D341Med (cell line): ENCODE data around the gene NAALADL2.
"Not testable (repeated sequence)": the region's sequence is repeated elsewhere in the genome, so short reads cannot be mapped to it uniquely, and the experiment has no call there.

Experiments
- DNase-seq: peaks from one replicate; pipeline ENCODE4 v3.0.0; 2012; ENCODE audit warnings: low spot score

Gene NAALADL2

DNA sequence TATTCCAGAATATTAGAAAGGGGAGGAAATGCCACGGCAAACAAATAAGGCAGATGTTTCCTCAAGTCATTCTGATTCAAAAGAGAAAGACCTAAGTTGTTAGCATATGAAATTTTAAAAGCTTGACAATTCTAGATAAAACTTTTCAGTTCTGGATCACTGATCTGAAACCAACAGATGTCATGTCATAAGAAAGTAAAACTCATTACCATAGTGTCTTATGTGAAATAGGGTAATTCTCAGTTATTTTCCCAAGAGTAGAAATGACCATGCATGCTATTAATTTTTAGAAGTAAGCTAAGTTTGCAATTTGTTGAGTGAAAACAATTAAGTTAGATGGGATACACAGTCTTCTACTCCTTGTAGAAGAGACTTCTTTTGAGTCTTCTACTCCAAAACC lies 630.3 kb downstream of the NAALADL2 start:
- no peak for DNase-seq

DNA sequence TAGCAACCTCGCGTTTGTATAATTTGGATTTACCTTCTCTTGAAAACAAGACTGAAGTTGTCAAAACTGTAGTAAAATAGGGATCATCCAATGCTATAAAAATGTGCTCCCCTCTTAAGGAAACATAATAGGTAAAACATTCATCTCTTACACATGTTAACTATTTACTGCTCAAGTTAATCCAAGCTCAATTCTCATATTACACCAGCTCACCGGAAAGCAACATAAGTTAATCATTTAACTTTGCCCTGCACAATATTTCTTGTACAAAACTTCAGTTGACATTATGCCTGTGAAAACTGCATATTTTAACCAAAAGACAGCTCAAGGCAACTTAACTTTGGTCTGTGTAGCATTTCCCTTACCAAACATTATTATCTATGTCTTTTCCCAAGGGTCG lies 634.2 kb downstream of the NAALADL2 start:
- DNase-seq, result no peak

DNA sequence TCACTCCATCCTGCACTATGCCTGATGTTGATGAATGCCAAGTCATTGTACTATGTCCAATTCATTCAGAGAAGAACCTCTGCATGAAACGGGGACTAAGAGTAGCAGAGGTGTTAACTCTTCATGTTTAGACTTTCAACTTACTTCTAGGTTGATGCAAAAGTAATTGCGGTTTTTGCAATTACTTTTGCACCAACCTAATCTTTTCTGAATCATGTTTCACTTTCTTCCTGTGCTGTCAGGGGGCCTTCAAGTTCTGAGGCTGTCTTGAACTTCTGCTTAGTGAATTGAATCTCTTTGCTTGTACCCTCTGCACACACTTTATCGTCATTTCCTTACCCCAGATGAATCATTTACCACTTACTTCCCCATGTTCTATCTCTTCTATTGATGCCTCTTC lies 636.2 kb downstream of the NAALADL2 start:
- no peak for DNase-seq

DNA sequence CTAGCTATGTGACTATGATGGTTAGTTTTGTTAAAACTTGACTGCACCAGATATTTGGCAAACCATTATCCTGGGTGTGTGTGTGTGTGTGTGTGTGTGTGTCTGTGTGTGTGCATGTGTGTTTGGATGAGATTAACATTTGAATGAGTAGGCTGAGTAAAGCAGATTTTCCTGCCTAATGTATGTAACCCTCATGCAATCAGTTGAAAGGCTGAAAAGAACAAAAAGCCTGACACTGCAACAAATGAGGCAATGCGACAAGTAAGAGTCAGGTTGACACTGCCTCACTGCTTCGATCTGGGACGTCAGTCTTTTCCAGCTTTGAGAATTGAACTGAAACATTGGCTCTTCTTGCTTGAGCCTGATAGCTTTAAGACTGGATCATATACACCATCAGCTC lies 643.0 kb downstream of the NAALADL2 start:
- no peak for DNase-seq

DNA sequence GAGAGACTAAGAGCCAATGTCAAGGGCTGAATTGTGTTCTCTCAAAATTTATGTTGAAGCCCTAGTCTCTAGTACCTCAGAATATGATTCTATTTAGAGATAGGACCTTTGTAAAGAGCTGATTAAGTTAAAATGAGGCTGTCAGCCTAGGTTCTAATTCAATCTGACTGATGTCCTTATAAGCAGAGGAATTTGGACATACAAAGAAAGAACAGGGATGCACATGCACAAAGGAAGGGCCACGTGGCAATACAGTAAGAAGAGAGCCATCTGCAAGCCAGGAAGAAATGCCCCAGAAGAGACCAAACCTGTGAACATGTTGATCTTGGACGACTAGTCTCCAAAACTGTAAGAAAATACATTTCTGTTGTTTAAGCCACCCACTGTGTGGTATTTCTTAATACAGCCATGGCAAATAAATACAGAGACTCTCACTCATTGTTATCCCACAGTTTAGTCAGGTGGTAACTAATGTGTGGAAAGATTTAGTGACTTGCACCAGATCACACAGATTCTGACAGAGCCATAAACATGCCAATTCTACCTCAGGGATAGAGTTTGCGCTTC lies 652.2 kb downstream of the NAALADL2 start:
- no peak for DNase-seq

DNA sequence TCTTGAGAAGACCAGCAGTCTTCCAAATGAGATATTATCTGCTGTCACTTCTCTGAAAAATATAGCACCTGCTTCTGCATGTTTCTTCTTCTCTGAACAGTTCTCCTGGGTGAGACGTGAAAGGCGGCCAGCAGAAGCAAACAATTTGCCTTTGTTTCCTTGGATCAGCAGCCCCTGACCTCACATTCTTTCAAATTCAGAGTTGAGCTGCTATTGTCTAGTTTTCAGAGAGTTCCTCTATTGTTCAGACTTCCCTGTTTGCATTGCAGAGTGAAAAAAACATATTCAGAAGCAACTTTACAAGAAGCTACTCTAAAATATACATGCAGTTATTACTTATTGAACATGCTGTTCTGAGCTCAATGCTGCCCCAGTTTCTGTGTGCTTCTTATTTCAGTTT lies 653.6 kb downstream of the NAALADL2 start:
- DNase-seq, result no peak

DNA sequence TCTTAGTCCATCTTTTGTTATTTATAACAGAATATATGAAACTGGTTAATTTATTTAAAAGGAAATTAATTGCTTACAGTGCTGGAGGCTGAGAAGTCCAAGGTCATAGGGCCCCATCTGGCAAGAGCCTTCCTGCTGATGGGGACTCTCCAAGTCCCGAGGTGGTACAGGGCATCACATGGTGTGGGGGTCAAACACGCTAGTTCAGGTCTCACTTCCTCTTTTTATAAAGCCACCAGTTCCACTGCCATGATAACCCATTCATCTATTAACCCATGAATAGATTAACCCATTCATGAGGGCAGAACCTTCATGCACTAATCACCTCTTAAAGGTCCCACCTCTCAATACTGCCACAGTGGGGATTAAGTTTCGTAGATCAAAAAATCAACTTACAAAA lies 659.3 kb downstream of the NAALADL2 start:
- DNase-seq, result no peak

DNA sequence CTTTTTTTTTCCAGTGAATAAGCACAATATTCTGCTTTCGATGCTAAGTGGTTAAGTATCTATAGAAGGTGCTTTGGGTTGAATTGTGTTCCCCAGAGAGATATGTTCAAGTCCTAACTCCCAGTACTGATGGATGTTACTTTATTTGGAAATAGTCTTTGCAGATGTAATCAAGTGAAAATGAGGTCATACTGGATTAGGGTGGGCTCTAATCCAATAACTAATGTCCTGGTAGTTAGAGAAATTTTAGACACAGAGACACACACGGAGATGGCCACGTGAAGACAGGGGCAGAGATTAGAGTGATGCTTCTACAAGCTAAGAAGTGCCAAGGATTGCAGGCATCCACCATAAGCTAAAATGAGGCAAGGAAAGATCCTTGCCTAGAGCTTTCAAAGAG lies 662.3 kb downstream of the NAALADL2 start:
- no peak for DNase-seq

DNA sequence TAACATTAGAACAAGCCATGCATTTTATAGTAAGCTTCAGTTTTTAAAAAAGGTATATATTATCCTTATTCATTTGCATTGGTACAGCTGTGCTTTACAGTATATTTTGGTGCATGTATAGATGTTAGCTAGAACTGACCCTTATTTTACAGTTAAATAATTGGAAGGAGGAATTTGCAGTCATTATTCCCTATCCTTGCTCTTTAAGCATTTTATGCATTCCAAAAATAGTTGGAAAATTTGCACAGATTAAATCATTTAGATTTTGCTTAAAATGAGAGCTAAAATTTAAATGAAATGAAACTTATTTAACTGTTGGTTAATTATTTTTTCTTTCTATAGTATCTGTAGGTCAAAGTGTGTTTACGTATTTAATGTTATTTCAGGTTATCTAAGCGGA lies 667.1 kb downstream of the NAALADL2 start:
- DNase-seq, result no peak

DNA sequence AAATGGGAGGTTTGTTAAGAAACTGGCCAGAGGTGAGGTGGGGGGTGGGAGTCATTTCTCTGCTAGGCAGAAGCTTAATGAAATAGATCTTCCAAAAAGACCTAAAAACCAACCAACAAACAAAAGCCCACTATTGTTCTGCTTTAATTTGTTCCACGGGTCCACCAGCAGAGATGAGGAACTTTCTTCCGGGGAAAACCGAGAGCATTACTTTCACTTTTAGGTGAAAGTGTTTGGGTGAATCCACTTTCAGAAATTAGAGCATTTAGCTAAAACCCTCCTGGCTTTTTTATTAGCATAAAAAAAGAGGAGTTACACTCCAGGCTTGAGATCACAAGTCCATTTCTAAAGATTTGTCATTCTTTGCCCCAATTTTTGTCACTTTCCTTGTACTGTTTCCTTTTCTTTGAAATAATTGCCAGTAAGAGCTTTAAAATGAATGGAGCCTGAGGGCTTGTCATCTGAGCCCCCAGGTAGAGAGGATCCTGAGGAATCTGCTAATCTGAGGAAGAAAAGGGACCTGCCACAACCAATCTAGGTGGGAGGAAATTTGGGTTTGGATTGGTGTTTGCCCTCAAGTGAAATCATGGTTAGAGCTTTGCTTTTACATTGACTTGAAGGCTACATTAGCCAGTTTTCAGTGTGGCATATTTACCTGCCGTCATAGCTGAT lies 667.6 kb downstream of the NAALADL2 start:
- no peak for DNase-seq

DNA sequence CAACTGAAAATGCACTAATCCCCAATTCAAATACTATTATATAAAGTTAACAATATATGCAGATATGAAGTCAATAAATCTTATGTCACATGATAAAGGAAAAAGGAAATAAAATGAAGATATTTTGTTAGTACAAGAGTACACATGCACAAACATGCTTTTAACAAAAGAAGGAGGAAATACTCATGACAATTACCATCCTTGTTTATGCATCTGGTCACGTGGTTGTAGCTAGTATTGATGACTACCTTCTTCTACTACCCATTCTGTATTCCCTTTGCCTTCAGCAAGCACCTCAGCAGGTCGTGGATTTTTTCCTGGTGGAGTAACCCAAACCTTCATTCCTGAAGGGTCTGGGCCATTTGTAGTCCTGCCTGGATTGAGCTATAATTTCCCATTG lies 669.6 kb downstream of the NAALADL2 start:
- not testable (repeated sequence) for DNase-seq

DNA sequence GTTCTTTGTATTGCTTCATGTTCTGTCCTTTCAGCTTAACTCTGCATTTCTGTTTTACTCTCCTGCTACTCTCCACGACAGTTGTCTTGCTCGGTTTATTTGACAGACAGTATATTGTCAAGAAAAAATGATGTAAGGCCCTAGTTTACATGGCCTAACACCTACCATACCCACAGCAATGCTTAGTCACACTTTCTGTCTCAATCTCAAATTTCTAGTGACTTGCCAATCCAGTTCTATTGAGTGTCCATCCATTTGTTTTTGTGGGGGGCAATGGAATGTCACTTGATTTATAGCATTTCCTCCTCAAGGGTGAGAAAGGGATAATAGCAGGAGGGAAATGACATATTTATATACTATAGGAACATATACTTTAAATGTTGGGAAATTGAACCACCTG lies 676.2 kb downstream of the NAALADL2 start:
- no peak for DNase-seq

DNA sequence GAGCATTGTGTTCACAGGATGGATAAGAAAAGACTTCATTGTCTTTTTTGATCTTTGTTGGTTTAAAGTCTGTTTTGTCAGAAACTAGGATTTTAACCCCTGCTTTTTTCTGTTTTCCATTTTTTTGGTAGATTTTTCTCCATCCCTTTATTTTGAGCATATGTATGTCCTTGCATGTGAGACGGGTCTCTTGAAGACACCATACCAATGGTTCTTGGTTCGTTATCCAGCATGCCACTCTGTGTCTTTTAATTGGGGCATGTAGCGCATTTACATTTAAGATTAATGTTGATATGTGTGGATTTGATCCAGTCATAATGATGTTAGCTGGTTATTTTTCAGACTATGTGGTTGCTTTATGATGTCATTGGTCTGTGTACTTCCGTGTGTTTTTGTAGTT lies 687.0 kb downstream of the NAALADL2 start:
- no peak for DNase-seq

DNA sequence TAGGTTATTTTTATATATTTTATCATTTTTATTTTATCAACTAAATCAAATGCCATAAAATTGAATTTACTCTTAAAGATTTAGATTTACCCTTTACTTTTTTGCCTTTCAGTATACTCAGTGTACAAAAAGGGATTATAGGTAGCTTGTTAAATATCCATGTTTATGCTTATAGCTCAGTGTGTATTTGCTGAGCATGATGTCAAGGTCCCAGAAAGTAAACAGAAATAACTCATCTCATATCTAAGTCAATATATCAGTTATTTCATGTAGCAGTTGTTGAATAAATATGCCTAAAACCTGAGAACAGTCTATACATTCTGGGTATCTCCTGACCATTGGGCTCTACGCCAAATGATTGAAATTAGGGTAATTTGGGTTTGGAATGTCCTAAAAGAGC lies 693.8 kb downstream of the NAALADL2 start:
- no peak for DNase-seq

DNA sequence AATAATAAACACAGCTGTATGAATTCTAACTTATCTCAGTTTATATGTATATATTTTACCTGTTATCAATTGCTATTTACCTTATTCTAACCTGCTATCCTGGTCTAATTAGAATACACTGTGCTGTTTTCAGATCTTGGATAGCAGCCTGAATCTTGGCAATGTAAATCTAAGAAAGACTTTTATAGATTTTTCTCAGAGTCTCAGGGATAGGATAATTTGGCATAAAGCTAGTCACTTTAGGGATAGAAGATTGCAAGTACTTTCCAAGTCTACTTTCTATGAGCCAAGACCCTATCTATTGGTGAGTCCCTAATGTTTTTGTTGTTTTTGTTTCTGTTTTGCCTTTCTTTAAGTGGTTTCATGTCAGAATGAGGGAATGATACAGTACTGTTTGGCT lies 695.7 kb downstream of the NAALADL2 start:
- no peak for DNase-seq

DNA sequence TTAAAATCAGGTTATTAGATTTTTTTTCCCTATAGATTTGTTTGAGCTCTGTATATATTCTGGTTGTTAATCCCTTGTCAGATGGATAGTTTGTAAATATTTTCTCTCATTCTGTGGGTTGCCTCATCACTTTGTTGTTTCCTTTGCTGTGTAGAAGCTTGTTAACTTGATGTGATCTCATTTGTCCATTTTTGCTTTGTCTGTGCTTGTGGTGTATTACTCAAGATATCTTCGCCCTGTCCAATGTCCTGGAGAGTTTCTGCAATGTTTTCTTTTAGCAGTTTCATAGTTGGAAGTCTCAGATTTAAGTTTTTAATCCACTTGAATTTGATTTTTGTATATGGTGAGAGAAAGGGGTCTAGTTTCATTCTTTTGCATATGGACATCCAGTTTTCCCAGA lies 699.1 kb downstream of the NAALADL2 start:
- DNase-seq, result no peak

DNA sequence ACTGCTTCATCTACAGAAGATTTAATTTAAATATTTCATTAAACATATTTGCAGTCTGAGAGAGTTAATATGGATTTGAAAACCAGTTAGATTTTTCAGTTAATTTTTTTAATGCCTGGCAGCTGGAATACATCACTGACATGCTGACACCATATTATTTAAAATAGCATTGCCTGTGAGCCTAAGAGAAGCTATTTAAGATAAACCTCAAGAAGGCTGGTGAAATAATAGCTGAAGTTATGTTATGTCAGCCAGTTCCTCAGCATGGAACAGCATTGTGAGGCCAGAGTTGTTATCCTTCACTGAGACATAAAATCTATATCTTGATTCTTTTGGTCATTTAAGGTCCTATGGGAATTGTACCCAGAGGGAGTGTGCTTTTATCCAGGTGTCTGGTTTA lies 705.2 kb downstream of the NAALADL2 start:
- DNase-seq, result no peak

DNA sequence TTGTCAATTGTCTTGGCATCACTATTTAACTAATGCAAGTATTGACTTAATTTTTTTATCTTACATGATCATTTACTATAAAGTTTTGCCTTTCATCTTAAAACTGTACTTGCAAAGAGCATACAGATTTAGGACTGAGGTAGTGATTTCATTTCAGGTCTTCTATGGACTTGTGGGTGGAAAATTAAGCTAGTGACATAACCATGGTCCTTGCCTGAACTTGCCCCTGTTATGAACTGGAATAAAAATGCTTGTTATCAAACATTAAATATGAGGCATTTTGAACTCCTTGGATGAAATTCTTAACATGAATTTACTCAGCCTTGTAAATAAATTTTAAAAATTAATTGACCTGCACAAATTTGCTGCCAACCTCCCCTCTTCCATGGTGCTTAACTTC lies 712.0 kb downstream of the NAALADL2 start:
- DNase-seq, result no peak

DNA sequence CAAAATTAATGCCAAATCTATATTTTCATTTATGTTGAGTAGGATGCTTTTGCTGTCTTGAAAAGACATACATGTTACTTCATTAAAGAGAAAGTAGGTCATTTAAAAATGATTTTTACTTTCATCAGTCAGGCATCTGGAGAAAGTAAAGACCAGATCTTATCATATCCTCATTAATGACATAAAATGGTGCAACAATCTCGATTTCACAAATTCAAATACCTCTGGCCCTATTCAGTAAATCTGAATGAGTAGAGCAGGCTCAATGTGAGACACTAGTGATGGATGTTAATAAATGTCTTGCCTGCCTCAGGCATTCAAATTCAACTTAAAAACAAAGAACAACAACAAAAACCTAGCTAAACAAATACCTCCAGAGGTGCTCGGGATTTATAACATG lies 714.1 kb downstream of the NAALADL2 start:
- DNase-seq, result no peak

DNA sequence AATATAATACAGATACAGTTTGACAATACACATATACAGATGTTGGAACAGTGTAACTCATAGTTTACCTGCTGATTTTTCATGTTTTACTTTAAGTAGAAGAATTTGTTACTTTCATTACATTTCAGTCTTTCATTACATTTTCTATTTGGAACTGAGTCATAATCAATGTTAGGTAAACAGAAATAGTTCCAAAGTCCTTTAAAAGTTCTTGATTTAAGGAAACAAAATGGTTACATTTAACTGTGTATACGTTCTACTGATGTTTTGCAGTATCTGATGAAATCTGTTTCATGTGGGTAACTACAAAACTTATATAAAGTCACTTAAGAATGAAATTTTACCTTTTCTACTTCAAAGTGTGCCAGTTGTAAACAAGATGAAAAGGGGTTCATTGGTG lies 721.2 kb downstream of the NAALADL2 start:
- DNase-seq, result no peak

DNA sequence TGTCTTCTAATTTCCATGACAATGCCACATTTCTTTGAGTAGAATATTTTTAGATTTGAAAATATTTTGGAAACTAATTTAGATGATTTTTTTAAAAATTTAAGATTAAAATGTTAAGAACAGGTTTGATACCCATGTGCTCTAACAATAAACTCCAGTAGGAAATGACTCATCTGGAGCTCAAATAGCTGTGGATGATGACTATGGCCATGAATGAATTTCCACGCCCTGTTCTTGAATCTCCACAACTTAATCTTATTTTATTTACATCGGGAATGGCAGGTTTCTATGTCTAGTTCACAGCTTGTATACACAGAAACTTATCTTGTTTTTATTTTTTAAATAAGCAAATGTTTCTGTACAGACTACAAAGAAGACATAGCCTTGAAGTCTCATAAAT lies 726.8 kb downstream of the NAALADL2 start:
- DNase-seq, result no peak

DNA sequence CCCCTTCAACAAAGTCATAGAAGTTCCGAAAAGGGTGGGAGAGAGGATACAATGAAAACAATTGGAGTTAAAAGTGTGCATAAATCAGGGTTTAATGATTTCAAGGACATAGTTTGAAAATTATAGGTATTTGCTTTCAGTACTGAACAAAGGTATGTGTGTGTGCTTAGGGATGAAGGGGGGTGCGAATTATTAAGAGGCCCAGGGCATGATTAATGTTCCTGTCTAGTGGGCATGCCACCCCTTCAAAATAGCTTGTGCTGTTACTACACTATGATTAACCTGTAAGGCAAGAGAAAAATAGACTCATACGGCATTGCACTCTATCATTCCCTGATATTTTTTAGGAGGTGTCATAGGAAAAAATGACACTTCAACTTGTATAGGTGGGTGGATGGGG lies 731.6 kb downstream of the NAALADL2 start:
- no peak for DNase-seq

DNA sequence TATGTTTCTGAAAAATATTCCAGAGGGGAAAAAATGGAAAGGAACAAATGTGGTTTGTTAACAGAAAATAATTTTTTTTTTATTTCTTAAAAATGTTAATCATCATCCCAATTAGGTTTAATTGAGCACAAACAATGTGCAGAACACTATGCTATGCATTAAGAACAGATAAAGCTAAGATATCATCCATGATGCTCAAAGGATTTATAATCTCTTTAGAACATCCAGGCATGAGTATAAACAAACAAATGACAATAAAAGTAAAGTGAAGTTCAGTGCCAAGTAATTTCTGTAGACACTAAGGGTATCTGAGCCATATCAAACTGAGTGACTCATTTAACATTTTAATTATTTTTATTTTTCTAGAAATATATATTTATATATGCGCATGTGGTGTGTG lies 732.2 kb downstream of the NAALADL2 start:
- no peak for DNase-seq

DNA sequence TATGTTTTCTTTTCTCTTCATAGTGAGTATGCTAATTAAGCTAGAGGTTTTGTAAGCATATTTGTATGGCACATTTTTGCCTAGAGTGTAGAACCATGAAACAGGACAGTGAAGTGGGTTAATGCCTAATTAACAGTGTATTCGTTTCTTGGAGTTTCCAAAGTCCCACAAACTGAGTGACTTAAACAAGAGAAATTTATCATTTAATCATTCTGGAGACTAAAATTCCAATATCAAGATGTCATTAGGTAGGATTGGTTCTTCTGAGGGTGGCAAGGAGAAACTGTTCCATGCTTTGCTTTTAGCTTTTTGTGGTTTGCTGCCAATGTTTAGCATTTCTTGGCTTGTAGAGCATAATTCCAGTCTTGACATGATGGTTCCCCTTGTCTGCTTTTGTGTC lies 734.2 kb downstream of the NAALADL2 start:
- DNase-seq, result no peak

DNA sequence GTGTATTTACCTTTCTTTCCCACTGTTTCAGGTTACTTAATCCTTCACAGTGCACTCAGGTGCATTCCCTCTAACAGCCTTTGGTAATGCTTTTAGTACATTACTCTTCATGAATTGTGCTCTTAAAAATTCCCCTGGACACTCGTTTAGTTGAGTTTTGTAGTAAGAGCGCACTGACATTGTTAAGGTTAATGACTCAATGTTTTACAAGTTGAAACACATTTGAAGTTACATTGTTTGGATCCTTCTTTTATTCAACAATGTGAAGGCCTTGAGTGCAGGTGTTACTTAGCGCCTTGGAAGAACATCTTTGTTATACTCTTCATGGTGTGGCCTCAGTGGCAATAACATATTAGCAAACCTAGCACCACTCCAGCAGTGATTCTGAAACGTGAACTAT lies 739.6 kb downstream of the NAALADL2 start:
- DNase-seq, result no peak
